ENCODE results near the gene AUTS2.

Gene AUTS2

DNA sequence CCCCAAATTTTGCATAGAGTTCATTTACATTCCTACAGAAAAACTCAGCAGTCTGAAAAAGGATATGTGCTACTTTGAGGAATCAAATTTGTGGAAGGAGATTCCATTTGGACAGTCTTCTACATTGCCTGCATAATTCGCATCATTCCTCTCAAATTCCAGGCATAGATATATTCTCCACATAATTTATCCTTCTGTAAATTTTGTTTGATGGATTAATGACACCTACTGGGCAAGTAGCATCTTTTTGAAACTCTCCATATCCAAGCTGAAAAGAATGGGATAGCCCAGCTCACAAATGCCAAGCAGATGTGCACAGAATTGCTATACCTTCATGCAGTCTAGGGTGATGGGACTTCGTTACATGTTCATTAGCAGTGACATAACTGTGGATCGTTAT, 515.3 kb downstream of the AUTS2 start:
- no peak for DNase-seq (ENCODE audit: extremely low spot score, insufficient read length, low read depth)
- no peak for FAIRE-seq

- FAIRE-seq, result no peak
- no peak for DNase-seq (ENCODE audit: extremely low spot score, insufficient read length, low read depth)
These were observed 516.5 kb downstream of the AUTS2 start for GRCh38 chr7:70114806-70115205.

- DNase-seq (ENCODE audit: extremely low spot score, insufficient read length, low read depth) (no peak), FAIRE-seq (no peak)
These were observed 518.0 kb downstream of the AUTS2 start for GRCh38 chr7:70116244-70116643.

DNA sequence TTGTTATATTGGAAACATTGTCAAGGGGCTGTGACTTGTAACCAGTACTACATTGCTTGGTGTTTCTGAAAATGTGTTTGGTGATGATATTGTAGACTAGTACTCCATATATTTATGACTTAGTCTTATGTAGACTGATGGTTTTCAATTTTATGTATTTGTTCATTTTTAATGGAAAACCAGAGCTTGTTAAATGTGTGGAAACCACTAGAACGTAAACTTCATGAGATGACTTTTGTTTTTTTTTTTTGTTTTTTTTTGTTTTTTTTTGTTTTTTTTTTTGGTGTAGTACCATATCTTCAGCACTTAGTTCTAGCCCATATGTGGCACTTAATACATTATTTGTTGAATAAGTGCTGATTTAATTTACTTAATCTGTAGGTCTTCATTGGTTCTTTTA, 518.6 kb downstream of the AUTS2 start:
- no peak for DNase-seq (ENCODE audit: extremely low spot score, insufficient read length, low read depth)
- FAIRE-seq, result no peak

GRCh38 chr7:70120851-70121250, 522.6 kb downstream of the AUTS2 start:
- DNase-seq (ENCODE audit: extremely low spot score, insufficient read length, low read depth) (no peak), FAIRE-seq (no peak)

DNA sequence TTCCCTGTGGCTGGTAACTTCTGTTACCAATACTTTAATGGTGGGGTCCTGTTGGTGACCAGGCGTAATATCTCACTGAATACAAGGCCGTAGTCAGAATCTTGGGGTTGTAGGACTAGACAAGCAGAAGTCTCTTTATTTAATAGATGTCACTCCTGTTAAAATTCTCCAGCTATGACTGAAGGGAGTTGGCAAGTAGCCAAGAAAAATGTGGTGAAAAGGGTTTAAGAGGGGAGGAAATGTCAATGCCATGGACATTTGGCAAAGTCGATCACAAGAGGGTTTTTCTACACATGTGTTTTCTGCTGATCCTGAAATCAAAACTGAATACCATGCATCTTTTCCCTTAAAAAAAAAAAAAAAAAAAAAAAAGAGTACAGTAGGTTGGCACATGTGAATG, 533.5 kb downstream of the AUTS2 start:
- FAIRE-seq (no peak), DNase-seq (ENCODE audit: extremely low spot score, insufficient read length, low read depth) (no peak)

- FAIRE-seq, result no peak
- no peak for DNase-seq (ENCODE audit: extremely low spot score, insufficient read length, low read depth)
These were observed 534.1 kb downstream of the AUTS2 start for GRCh38 chr7:70132226-70132851.

DNA sequence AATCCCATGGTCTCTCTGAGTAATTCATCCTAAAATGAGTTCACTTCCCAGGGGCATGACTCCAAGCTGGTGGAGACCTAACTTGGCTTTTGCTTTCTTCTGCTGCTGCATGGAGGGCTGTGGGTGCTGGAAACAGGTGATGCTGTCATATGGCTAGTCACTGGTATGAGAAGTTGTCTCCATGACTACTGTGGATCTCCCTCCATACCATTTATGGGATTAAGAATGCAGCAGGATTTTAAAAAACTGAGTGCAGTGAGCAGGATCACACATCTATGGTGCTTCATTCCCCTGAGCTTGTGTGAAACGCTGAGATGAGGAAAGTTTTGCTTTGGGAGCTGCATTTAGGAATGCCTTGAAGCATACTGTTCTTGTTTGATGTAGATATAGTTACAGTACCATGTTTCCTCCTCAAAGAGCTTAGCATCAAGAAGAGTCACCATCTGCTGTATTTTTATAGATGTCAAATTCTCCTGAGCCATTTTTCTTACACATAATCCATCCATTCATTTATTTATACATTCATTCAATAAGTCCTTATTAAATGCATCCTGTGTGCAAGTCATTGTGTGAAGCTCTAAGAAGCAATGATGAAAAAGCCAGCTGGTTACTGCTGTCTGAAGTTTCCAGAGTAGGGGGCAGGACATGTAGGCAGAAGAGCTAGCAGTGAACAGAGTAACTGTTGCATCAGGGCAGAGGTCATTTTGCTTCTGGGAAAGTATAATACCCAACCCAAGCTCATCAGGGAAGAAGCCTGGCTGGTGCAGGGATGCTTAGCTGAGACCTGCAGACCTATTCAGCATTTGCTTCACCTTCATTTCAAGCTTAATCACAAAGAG, 534.8 kb downstream of the AUTS2 start:
- FAIRE-seq, result no peak
- no peak for DNase-seq (ENCODE audit: extremely low spot score, insufficient read length, low read depth)

DNA sequence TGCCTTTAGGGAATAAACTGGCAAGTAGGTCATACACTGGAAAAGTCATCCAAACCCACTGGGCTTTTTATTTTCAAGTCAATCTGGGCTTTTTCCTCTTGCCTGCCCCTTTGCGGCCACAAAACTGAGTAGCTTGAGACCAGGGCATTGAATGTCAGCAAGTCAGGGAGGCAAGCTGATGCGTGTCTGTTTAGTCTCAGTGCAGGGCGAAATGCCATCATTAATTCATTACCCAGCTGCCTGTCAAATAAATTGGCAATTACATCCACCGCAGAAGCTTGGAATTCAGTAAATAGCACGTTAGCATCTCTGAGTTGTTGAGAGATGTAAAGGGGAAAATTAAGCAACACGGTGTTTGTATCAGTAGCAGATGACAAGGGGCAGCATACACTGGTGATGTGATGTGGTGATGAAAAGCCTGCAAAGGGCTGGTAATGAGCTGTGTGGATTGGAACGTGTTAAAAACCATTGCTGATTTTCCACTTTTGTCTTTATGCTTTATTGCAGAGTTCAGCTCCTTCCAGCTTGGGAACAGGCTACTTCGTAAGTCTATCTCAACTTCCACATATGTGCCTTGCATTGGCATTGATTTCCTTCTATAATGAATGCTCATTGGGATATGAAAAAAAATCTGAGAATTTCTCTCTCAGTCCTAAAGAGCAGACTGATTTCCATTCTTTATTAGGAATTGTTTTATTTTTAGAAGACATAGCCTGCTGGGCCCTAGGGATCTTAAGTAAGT, 535.9 kb downstream of the AUTS2 start:
- FAIRE-seq, result no peak
- no peak for DNase-seq (ENCODE audit: extremely low spot score, insufficient read length, low read depth)

DNA sequence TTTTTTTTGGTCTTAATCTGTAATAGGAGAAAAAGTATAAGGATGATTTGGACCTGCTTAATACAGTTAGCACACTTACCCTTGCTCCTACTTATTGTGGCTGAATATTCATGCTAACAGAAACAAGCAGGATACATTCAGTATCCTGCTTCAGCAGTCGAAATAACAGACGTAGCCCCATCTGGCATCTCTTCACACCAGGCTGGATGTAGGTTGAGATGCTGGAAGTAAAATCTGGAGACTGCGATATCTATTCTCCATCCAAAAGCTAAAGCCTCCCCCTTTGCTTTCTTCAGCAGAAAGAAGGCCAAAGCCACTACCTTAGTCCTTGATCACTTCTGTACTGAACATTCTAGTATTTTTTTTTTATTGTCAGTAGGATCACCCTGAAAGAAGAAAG, 537.4 kb downstream of the AUTS2 start:
- FAIRE-seq (no peak), DNase-seq (ENCODE audit: extremely low spot score, insufficient read length, low read depth) (no peak)

- FAIRE-seq (no peak), DNase-seq (ENCODE audit: extremely low spot score, insufficient read length, low read depth) (no peak)
These were observed 538.9 kb downstream of the AUTS2 start for GRCh38 chr7:70137126-70137525.

- FAIRE-seq (no peak), DNase-seq (ENCODE audit: extremely low spot score, insufficient read length, low read depth) (no peak)
These were observed 544.1 kb downstream of the AUTS2 start for GRCh38 chr7:70142247-70142932.

- no peak for FAIRE-seq
- no peak for DNase-seq (ENCODE audit: extremely low spot score, insufficient read length, low read depth)
These were observed 545.1 kb downstream of the AUTS2 start for GRCh38 chr7:70143075-70144044.

- FAIRE-seq, result no peak
- no peak for DNase-seq (ENCODE audit: extremely low spot score, insufficient read length, low read depth)
These were observed 550.7 kb downstream of the AUTS2 start for GRCh38 chr7:70148997-70149396.

DNA sequence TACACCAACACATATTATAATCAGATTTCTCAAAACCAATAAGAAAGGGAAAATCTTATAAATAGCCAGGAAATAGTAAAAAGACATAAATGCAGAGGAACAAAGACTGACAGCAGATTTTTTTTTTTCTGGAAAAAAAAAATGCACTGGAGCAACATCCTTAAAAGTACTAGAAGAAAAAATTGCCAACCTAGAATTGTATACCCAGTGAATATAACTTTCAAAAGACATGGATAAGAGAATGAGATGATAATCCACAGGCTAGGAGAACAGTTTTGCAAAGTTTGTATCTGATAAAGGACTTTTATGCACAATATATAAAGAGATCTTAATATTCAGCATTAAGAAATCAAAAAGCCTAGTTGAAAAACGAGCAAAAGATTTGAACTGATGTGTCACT, 554.0 kb downstream of the AUTS2 start:
- FAIRE-seq, result no peak
- no peak for DNase-seq (ENCODE audit: extremely low spot score, insufficient read length, low read depth)

DNA sequence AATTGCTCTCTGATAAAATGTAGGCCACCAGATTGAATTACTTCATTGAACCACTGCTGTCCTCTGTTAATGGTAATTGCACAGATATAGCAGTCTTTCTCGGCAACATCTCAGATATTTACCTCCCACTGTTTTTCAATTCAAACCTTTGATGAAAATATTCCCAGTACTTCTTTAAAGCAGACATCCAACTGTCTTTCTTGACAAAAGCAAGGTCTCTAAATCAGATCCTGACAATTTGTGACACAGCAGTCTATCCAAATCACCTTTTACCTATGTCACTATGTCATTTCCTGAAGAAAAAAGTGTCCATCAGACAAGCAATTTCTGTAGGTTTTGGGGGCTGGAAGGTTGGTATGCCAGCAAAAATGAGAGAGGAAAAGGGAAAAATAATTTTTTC, 555.7 kb downstream of the AUTS2 start:
- FAIRE-seq (no peak), DNase-seq (ENCODE audit: extremely low spot score, insufficient read length, low read depth) (no peak)

DNA sequence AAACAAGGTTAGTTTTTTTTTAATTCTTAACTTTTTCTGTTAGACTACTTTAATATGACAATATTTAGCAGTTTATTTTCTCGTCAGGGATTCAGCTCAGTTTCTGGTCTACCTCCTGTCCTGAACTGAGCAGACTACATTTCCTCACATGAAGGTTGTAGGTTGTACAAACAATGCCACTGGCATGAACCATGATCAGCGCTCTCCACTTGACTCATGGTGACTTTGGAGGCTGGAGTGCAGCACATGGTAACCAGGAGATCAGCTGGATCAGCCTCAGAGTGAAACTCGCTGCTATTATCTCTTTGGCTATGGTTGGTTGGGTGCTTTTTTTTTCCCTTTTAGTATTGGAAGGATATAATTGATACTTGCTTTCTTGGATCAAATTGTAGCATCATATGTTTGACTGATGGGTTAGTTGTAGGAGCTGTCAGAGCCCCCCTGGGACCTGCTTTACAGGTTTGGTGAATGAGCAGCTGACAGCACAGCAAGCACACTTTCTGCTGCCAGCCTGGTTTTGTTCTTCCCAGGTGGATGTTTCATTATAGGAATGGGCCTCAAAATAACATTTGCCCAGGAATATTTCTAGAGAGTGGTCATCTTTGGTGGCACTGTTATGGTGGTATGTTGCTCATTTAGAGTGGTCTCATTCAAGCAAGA, 556.4 kb downstream of the AUTS2 start:
- FAIRE-seq, result no peak
- DNase-seq (ENCODE audit: extremely low spot score, insufficient read length, low read depth), result no peak

DNA sequence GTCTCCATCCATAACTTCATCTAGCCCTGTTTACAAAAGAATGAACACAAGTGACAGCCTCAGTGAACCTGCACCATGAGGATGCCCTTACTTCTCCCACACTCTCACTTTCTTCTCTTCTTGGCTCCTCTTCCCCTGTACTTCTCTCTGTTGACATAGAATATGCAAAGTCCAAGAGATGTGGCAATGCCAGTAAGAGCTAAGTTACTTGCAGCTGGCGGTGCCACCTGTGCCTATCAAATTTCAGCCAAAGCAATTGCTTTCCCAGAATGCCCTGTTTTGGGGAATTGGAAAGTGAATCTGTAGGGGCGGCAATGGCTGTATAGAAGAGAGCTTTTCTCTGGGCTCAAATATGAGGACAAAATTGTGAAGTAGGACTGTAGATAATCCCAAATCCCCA, 557.8 kb downstream of the AUTS2 start:
- FAIRE-seq (no peak), DNase-seq (ENCODE audit: extremely low spot score, insufficient read length, low read depth) (no peak)

- FAIRE-seq, result no peak
- no peak for DNase-seq (ENCODE audit: extremely low spot score, insufficient read length, low read depth)
These were observed 560.8 kb downstream of the AUTS2 start for GRCh38 chr7:70159121-70159520.
